GM12873 (cell line): Measurements from ENCODE around the gene HIF3A.

Experiments used
- TF ChIP-seq, protein P1 (sequence below): IDR thresholded peaks from 2 replicates; pipeline ENCODE4 v1.5.1; 2012; ENCODE audit warnings: low read depth, mild to moderate bottlenecking, moderate library complexity, low read length, control low read depth; ENCODE audit not compliant: insufficient read depth; ENCODE audit errors: missing control alignments

The HIF3A gene

GRCh38 chr19:46392252-46392801 is 95.5 kb downstream of the HIF3A start:
- TF ChIP-seq, protein P1, sequence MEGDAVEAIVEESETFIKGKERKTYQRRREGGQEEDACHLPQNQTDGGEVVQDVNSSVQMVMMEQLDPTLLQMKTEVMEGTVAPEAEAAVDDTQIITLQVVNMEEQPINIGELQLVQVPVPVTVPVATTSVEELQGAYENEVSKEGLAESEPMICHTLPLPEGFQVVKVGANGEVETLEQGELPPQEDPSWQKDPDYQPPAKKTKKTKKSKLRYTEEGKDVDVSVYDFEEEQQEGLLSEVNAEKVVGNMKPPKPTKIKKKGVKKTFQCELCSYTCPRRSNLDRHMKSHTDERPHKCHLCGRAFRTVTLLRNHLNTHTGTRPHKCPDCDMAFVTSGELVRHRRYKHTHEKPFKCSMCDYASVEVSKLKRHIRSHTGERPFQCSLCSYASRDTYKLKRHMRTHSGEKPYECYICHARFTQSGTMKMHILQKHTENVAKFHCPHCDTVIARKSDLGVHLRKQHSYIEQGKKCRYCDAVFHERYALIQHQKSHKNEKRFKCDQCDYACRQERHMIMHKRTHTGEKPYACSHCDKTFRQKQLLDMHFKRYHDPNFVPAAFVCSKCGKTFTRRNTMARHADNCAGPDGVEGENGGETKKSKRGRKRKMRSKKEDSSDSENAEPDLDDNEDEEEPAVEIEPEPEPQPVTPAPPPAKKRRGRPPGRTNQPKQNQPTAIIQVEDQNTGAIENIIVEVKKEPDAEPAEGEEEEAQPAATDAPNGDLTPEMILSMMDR = no peak

DNA sequence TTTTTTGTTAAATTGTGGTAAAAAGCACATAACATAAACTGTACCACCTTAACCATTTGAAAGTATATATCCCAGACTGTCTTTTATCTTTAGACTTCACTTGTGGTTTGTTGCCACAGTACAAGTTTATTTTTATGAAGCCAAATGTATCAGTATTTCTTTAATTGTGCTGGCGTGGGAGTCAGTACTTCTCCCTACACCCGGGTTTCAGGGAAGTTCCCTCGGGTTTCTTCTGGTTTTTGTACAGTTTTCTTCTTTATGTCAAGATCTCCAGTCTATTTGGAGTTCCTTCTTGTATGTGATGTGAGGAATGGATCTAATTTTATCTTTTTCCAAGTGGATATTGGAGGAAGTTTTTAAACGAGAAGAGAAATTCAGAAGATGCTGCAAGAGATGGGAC is 96.0 kb downstream of the HIF3A start:
- TF ChIP-seq, protein P1 = no peak
